SK-N-MC (cell line): Measurements from ENCODE around the gene LHX3.

Source experiments
- DNase-seq: peaks from one replicate; pipeline ENCODE4 v3.0.0-alpha.2; 2011; ENCODE audit warnings: low read depth, low spot score
- H3K27ac ChIP-seq: fragments of 200-600 bp; sonication (generic); 2 replicates; pipeline ENCODE4 v1.5.1; 2016; ENCODE audit warnings: mixed run types
- H3K36me3 ChIP-seq: fragments of 200-600 bp; sonication (generic); 2 replicates; pipeline ENCODE4 v1.6.1; 2017; ENCODE audit warnings: antibody characterized with exemption, low read length, mixed read lengths; ENCODE audit not compliant: insufficient read depth
- H3K4me3 ChIP-seq: fragments of 200-600 bp; sonication (generic); 2 replicates; pipeline ENCODE4 v1.5.1; 2016
- H3K9ac ChIP-seq: fragments of 200-600 bp; sonication (generic); 2 replicates; pipeline ENCODE4 v1.8.0; 2017; ENCODE audit warnings: mixed run types, mixed read lengths; ENCODE audit not compliant: insufficient read length
- H3K9me3 ChIP-seq: fragments of 200-600 bp; sonication (generic); 2 replicates; pipeline ENCODE4 v1.6.1; 2017; ENCODE audit warnings: low read depth, mild to moderate bottlenecking, antibody characterized with exemption, low read length, moderate library complexity, mixed read lengths
- EZH2 ChIP-seq: fragments of 200-600 bp; sonication (generic); IDR thresholded peaks from one replicate; pipeline ENCODE4 v1.6.1; 2017; ENCODE audit warnings: antibody characterized with exemption
- FOXP2 ChIP-seq: optimal IDR thresholded peaks from 2 replicates; pipeline ENCODE3; 2011; ENCODE audit warnings: mild to moderate bottlenecking, moderate library complexity; ENCODE audit not compliant: insufficient read depth; ENCODE audit errors: extremely low read length, control extremely low read depth
- POLR2AphosphoS5 ChIP-seq: IDR thresholded peaks from 2 replicates; pipeline ENCODE4 v1.6.1; 2012; ENCODE audit warnings: mild to moderate bottlenecking, low read depth, low read length, borderline replicate concordance

Gene LHX3

GRCh38 chr9:136232969-136233368, 28.0 kb upstream of the LHX3 start:
- no peaks in the 10 kb centered on the region for H3K9me3 ChIP-seq
- no peak for TF ChIP-seq POLR2AphosphoS5
- TF ChIP-seq EZH2 = no peak
- TF ChIP-seq FOXP2 = no peak
- no peak overlapping the region for H3K9ac ChIP-seq
- no peak overlapping the region for H3K4me3 ChIP-seq
- DNase-seq = no peak
- 0 out of 2 replicates have a peak overlapping the region, but pooled peaks have one; percentile 3 for H3K27ac ChIP-seq
- peaks cover 11% of the 10 kb centered on the region; the same call in 1 of the 2 replicates for H3K36me3 ChIP-seq

- no peak overlapping the region for H3K9ac ChIP-seq
- DNase-seq = no peak
- peaks cover 7% of the 10 kb centered on the region; the same call in 1 of the 2 replicates for H3K36me3 ChIP-seq
- no peak overlapping the region for H3K4me3 ChIP-seq
- TF ChIP-seq POLR2AphosphoS5 (no peak), EZH2 (no peak), FOXP2 (no peak)
- H3K27ac ChIP-seq = no peak overlapping the region
- no peaks in the 10 kb centered on the region for H3K9me3 ChIP-seq
Measured at GRCh38 chr9:136231478-136232297, 26.8 kb upstream of the LHX3 start.

- Histone ChIP-seq H3K4me3 (no peak overlapping the region), H3K9me3 (no peaks in the 10 kb centered on the region), H3K9ac (no peak overlapping the region), H3K36me3 (peaks cover 8% of the 10 kb centered on the region; the same call in 1 of the 2 replicates), H3K27ac (no peak overlapping the region)
- DNase-seq = no peak
- TF ChIP-seq POLR2AphosphoS5 (no peak), EZH2 (no peak), FOXP2 (no peak)
Measured at GRCh38 chr9:136230773-136231172, 25.8 kb upstream of the LHX3 start.

- Histone ChIP-seq H3K27ac (no peak overlapping the region), H3K4me3 (no peak overlapping the region)
Measured at GRCh38 chr9:136230365-136230764, 25.4 kb upstream of the LHX3 start.

GRCh38 chr9:136229096-136230065, 24.5 kb upstream of the LHX3 start:
- H3K4me3 ChIP-seq = no peak overlapping the region
- no peak overlapping the region for H3K9ac ChIP-seq
- H3K36me3 ChIP-seq = peaks cover 7% of the 10 kb centered on the region; the same call in 1 of the 2 replicates
- H3K9me3 ChIP-seq = no peaks in the 10 kb centered on the region
- H3K27ac ChIP-seq = no peak overlapping the region
- DNase-seq = no peak
- TF ChIP-seq POLR2AphosphoS5 (no peak), FOXP2 (no peak), EZH2 (no peak)

More at GRCh38 chr9:136230365-136230764, 25.4 kb upstream of the LHX3 start:
- Histone ChIP-seq H3K36me3 (peaks cover 7% of the 10 kb centered on the region; the same call in 1 of the 2 replicates), H3K9ac (no peak overlapping the region), H3K9me3 (no peaks in the 10 kb centered on the region)
- no peak for DNase-seq
- TF ChIP-seq EZH2 = no peak
- TF ChIP-seq FOXP2 = no peak
- no peak for TF ChIP-seq POLR2AphosphoS5

- H3K27ac ChIP-seq = no peak overlapping the region
- TF ChIP-seq EZH2 (no peak), POLR2AphosphoS5 (no peak), FOXP2 (no peak)
- peaks cover 16% of the 10 kb centered on the region; the same call in 1 of the 2 replicates for H3K36me3 ChIP-seq
- no peak overlapping the region for H3K4me3 ChIP-seq
- no peaks in the 10 kb centered on the region for H3K9me3 ChIP-seq
- no peak for DNase-seq
- H3K9ac ChIP-seq = no peak overlapping the region
Measured at GRCh38 chr9:136228107-136228875, 23.4 kb upstream of the LHX3 start.

- H3K36me3 ChIP-seq = peaks cover 22% of the 10 kb centered on the region; the same call in 1 of the 2 replicates
- TF ChIP-seq EZH2 (no peak), FOXP2 (no peak)
- no peak overlapping the region for H3K27ac ChIP-seq
Measured at GRCh38 chr9:136226680-136227407, 21.9 kb upstream of the LHX3 start.

More at GRCh38 chr9:136226680-136227407, 21.9 kb upstream of the LHX3 start:
- H3K9ac ChIP-seq = no peak overlapping the region
- no peaks in the 10 kb centered on the region for H3K9me3 ChIP-seq
- no peak for DNase-seq
- H3K4me3 ChIP-seq = no peak overlapping the region
